HL-60 (cell line): Measurements from ENCODE around the gene APCDD1.

ENCODE experiments used
- CTCF ChIP-seq: IDR thresholded peaks from one replicate; pipeline ENCODE4 v1.5.1; 2011; ENCODE audit warnings: low read length, control low read depth, inconsistent platforms; ENCODE audit not compliant: insufficient read depth
- GABPA ChIP-seq: IDR thresholded peaks from 2 replicates; pipeline ENCODE4 v1.6.1; 2012; ENCODE audit warnings: low read depth
- POLR2AphosphoS5 ChIP-seq: IDR thresholded peaks from 2 replicates; pipeline ENCODE4 v1.6.1; 2012; ENCODE audit warnings: low read depth
- REST ChIP-seq: IDR thresholded peaks from 2 replicates; pipeline ENCODE4 v1.6.1; 2012; ENCODE audit warnings: low read depth; ENCODE audit not compliant: insufficient replicate concordance
- SPI1 ChIP-seq: IDR thresholded peaks from 2 replicates; pipeline ENCODE4 v1.6.1; 2012; ENCODE audit warnings: low read depth, mild to moderate bottlenecking, borderline replicate concordance

GRCh38 chr18:10408131-10408530 is 46.3 kb upstream of the APCDD1 start:
- TF ChIP-seq CTCF, result no peak
- TF ChIP-seq POLR2AphosphoS5, result no peak
- no peak for TF ChIP-seq GABPA
- TF ChIP-seq REST, result no peak
- no peak for TF ChIP-seq SPI1
